SKM-1 treated with dmso at 0.1 percent for 144 hours (cell line): ENCODE data around the gene SETD1B.

Source experiments
- DNase-seq: peaks from one replicate; lab custom pipeline; 2025; ENCODE audit not compliant: unreplicated experiment; lab: John Stamatoyannopoulos, UW

SETD1B gene

GRCh38 chr12:121823727-121824115 lies 19.9 kb downstream of the SETD1B start:
- no peak for DNase-seq

- DNase-seq: no peak
Observed at GRCh38 chr12:121825041-121825523, 21.3 kb downstream of the SETD1B start.

DNA sequence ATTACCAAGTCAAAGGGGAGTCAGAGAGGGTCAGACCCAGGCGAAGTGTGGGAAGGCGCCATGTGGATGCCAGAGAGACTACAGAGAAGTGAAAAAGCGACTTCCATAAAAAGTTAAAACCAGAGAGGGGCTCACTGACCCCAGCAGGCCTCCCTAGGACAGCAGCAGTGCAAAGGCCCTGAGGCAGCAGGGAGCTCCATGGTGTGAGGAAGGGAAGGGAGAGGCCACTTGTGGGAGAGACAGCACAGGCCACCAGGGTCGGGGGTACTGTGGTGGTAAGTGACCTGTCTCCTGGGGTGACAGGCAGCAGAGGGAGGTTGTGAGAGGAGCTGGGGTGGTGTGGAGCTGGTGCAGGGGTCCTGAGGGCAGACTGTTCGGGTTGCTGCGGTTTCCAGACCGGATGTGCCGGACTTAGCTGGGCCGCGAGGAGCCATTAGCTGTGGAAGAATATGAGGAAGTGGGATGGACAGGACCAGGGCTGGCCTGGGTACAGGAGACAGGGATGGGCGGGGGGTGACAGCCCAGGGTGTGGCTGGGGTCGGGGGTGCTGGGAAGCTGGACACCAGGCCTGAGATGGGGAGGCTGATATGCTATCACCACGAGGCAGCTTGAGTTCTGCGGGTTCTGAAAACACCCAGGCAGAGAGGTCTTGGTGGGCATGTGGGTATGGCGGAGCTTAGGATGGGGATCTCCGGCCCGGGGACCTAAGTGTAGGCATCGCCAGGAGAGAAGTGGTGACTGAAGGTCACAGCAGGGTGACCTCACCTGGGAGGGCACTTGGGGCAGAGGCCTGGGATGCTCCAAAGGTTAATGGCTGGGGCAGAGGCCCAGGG lies 22.7 kb downstream of the SETD1B start:
- no peak for DNase-seq

DNA sequence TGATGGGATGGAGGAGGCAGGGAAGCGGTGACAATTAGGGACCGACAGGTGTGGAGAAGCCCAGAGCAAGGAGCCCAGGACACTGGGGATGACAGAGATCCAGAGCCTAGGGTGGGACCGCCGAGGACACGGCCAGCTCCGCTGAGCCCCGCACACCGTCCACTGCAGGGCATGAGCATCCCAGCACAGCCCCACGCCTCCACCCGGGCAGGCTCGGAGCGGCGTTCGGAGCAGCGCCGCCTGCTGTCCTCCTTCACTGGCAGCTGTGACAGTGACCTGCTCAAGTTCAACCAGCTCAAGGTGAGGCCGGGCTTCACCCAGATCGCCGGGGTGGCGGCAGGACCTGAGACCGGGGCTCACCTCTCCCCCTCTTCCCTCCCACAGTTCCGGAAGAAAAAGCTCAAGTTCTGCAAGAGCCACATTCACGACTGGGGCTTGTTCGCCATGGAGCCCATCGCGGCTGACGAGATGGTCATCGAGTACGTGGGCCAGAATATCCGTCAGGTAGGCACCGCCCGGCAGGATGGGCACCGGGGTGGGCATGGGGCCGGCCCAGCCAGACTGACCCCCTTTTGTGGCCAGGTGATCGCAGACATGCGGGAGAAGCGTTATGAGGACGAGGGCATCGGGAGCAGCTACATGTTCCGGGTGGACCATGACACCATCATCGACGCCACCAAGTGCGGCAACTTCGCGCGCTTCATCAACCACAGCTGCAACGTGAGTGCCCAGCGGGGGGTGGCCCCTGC lies 23.7 kb downstream of the SETD1B start:
- DNase-seq: no peak

DNA sequence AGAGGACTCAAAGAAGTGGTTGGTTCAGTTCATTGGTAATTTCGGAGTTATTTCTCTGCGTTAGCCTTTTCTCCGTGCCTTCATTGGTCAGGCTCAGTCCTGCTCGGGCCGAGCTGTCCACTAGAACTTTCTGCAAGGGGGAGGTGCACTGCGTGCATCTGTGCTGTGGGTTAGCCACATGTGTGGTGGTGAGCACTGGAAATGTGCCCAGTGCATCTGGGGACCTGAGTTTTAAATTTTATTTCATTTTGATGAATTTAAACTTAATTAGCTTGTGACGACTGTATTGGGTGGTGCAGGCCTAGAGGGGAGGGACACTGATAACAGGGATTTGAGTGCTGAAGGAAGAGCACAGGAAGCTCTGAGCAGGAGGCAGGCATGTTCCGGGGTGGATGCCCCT lies 24.5 kb downstream of the SETD1B start:
- no peak for DNase-seq

- DNase-seq: no peak
Observed at GRCh38 chr12:121828826-121829225, 25.0 kb downstream of the SETD1B start.

GRCh38 chr12:121829250-121829918 lies 25.6 kb downstream of the SETD1B start:
- DNase-seq: no peak

DNA sequence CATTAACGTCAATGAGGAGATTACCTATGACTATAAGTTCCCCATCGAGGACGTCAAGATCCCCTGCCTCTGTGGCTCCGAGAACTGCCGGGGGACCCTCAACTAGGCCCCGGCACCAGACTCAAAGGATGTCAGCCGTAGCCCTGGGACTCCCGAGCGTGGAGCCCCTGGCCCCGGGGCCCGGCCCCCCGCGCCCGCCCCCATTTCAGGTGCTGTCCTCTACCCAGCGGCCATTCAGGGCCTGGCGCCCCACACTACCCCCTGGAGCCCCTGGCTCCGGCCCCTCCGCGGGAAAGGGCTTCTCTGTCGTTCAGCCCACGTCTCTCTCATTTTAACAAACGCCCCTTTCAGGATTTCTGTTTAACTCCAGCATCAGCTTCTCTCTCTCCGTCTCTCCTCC lies 26.3 kb downstream of the SETD1B start:
- DNase-seq: no peak

DNA sequence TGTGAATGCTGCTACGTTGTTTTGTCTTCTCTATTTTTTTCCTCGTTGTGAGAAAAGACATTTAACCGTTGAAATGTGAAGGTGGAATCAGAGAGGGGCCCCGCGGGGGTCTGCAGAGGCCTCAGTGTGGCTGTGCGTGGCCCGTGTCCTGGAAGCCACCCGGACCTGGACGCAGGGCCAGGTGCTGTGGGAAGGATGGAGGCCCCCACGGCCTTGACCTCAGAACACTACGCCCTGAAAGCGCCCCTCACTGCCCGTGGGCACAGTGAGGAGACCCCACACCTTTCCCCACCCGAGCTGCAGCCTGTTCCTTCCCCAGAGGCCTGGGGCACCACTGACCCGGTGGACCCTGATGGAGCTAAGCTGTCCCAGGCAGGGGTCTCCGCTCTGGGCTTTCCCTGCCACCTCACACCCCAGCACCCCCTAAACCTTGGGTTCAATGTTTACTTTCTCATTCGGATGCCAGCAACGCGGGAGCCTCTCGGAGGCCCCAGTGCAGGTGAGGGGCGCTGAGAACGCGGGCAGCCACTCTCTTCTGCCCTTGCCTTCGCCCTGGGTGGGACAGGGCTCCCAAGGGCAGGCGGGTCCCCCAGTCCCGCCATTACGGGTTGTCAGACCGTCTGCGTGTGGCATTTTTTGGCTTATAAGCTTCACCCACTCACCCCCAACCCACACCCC lies 26.9 kb downstream of the SETD1B start:
- DNase-seq: no peak

- no peak for DNase-seq
Observed at GRCh38 chr12:121831571-121832245, 27.9 kb downstream of the SETD1B start.

GRCh38 chr12:121837680-121838079 lies 33.9 kb downstream of the SETD1B start:
- no peak for DNase-seq

DNA sequence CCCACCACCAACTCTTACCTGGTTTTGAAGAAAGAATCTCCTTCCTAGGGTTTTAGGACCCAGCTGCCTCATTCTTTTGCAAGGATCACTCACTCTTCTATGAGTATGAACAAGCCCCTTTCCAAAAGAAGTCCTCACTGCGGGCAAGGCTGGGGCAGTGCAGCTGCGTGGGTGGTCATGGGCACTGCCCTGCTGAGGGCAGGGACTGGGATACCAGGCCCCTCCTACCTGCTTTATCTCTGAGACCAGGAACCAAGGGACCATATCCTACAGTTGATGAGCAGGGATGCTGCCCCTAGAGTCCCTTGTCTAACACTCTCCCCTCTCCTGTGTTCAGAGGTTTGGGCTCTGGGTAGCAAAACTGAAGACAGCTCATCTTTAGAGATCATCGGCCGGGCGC lies 34.3 kb downstream of the SETD1B start:
- no peak for DNase-seq

DNA sequence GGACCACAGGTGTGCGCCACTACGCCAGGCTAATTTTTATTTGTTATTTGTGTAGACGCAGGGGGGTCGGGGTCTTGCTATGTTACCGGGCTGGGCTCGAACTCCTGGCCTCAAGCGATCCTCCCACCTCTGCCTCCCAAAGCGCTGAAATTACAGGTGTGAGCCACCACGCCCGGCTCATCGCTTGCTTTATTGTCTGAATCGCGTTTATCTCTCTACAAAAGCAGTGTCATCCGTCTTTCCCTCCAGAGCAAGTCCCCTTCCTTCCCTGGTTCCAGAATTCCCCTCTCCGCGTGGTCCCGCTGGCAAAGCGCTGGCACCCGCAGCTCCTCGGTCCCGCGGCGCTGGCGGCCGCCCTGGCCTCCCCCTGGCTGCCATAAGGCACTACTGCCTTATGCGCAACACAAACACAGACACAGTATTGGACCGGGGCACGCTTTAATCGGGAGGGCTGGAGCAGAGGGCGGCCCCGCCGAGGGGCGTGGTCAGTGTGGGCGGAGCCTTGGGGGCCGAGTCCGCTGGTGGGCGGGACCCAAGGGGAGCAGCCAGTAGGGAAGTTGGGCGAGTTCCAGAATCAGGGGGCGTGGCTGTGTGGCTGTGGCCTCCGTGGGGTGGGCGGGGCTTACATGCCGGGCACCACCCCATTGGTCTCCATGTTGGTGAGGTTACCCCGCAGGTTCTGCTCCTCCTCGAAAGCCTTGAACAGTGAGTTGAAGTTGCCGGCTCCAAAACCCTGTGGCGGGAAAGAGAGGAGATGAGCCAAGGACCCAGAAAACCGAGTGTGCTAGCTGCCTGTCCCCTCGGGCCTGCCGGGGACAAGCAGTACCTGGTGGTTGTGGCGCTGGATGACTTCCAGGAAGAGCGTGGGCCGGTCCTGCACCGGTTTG lies 35.5 kb downstream of the SETD1B start:
- peak; percentile 72 for DNase-seq

- DNase-seq: no peak
Observed at GRCh38 chr12:121839993-121840761, 36.4 kb downstream of the SETD1B start.

- DNase-seq: no peak
Observed at GRCh38 chr12:121843236-121843982, 39.6 kb downstream of the SETD1B start.

DNA sequence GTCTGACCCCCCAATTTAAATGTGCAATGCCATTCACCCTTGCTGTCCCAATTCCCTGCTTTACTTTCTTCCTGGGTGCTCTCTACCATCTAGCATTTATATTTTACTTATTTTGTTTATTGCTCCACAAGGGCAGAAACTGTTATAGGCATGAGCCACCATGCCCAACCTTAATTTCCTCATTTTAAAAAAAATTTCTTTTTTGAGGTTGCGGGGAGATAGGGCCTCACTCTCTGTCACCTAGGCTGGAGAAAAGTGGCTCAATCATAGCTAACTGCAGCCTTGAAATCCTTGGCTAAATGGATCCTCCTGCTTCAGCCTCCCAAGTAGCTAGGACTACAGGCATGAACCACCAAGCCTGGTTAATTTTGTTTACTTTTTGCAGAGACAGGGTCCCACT lies 41.9 kb downstream of the SETD1B start:
- DNase-seq: no peak

DNA sequence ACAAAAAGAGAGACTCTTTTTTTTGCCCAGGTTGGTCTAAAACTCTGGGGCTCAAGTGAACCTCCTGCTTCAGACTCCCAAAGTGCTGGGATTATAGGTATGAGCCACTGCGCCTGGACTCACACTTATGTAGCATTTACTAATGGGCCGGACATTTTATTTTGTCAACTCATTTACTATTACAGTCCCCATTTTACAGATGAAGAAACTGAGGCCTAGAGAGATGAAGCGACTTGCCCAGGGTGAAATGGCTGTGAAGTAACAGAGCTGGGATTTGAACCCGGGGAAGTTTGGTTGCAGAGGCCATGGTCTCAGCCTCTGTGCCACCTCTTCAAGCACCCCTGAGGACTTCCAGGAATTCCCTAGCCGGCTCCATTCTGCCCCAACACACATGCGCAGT lies 45.4 kb downstream of the SETD1B start:
- DNase-seq: no peak

- DNase-seq: peak; percentile 7
Observed at GRCh38 chr12:121849665-121850064, 45.9 kb downstream of the SETD1B start.
